Hepatic stellate cell (primary cell): ENCODE results near the gene ITGB4.
A peak's percentile ranks its signal among the peaks of the same experiment; 100 is the strongest.
"Not testable (repeated sequence)": the region's sequence is repeated elsewhere in the genome, so short reads cannot be mapped to it uniquely, and the experiment has no call there.

Source experiments
- DNase-seq: peaks from one replicate; pipeline ENCODE4 v3.0.0; 2011; ENCODE audit warnings: low spot score

Gene ITGB4

GRCh38 chr17:75753514-75754377 lies 32.5 kb downstream of the ITGB4 start:
- DNase-seq, result peak; percentile 89

GRCh38 chr17:75754378-75755204 lies 33.3 kb downstream of the ITGB4 start:
- no peak for DNase-seq

- no peak for DNase-seq
These were observed 34.1 kb downstream of the ITGB4 start for GRCh38 chr17:75755205-75755901.

GRCh38 chr17:75755990-75756389 lies 34.7 kb downstream of the ITGB4 start:
- no peak for DNase-seq

GRCh38 chr17:75756451-75757085 lies 35.3 kb downstream of the ITGB4 start:
- no peak for DNase-seq

- DNase-seq, result no peak
These were observed 35.9 kb downstream of the ITGB4 start for GRCh38 chr17:75757086-75757681.

GRCh38 chr17:75758131-75758905 lies 37.1 kb downstream of the ITGB4 start:
- no peak for DNase-seq

- no peak for DNase-seq
These were observed 38.2 kb downstream of the ITGB4 start for GRCh38 chr17:75759457-75759856.

GRCh38 chr17:75759978-75760640 lies 38.9 kb downstream of the ITGB4 start:
- not testable (repeated sequence) for DNase-seq

GRCh38 chr17:75762513-75763268 lies 41.4 kb downstream of the ITGB4 start:
- no peak for DNase-seq

- DNase-seq, result no peak
These were observed 42.0 kb downstream of the ITGB4 start for GRCh38 chr17:75763269-75763607.

GRCh38 chr17:75763613-75764416 lies 42.6 kb downstream of the ITGB4 start:
- DNase-seq, result no peak

- no peak for DNase-seq
These were observed 43.1 kb downstream of the ITGB4 start for GRCh38 chr17:75764417-75764710.

GRCh38 chr17:75764711-75765421 lies 43.6 kb downstream of the ITGB4 start, which contains the start of gene GALK1:
TSS of gene GALK1 (minus strand) at chr17:75765192. CDS start at chr17:75765136, 56 bp downstream.
- peak; percentile 87 for DNase-seq

GRCh38 chr17:75765981-75766380 lies 44.7 kb downstream of the ITGB4 start:
- no peak for DNase-seq

GRCh38 chr17:75767881-75768280 lies 46.6 kb downstream of the ITGB4 start:
- no peak for DNase-seq

- DNase-seq, result no peak
These were observed 48.3 kb downstream of the ITGB4 start for GRCh38 chr17:75769536-75769935.
